Adipocyte (in vitro differentiated cells): ENCODE results near the gene RAP1GAP2.

Source experiments
- DNase-seq: peaks from one replicate; pipeline ENCODE4 v3.0.0-alpha.2; 2015; ENCODE audit warnings: low read depth
- H3K27me3 ChIP-seq: replicated peaks from 2 replicates; pipeline ENCODE4 v1.7.0; 2013; ENCODE audit warnings: mild to moderate bottlenecking, low read length, moderate library complexity; ENCODE audit not compliant: control insufficient read depth, insufficient read depth
- H3K36me3 ChIP-seq: 2 replicates; pipeline ENCODE4 v1.7.0; 2013; ENCODE audit warnings: low read length, mild to moderate bottlenecking, moderate library complexity; ENCODE audit not compliant: control insufficient read depth, insufficient read depth, severe bottlenecking
- H3K4me1 ChIP-seq: 2 replicates; pipeline ENCODE4 v1.7.0; 2013; ENCODE audit warnings: mild to moderate bottlenecking, low read length, moderate library complexity; ENCODE audit not compliant: control insufficient read depth, insufficient read depth
- H3K4me3 ChIP-seq: 2 replicates; pipeline ENCODE4 v1.7.0; 2013; ENCODE audit warnings: mild to moderate bottlenecking, low read length, moderate library complexity
- H3K9ac ChIP-seq: 2 replicates; pipeline ENCODE4 v1.7.0; 2013; ENCODE audit warnings: mild to moderate bottlenecking, low read length, moderate library complexity
- H3K9me3 ChIP-seq: 2 replicates; pipeline ENCODE4 v1.7.0; 2013; ENCODE audit warnings: mild to moderate bottlenecking, low read length, moderate library complexity; ENCODE audit not compliant: control insufficient read depth

Gene RAP1GAP2

GRCh38 chr17:2844416-2844815, 48.2 kb downstream of the RAP1GAP2 start:
- H3K4me1 ChIP-seq, result no peaks in the 10 kb centered on the region
- H3K36me3 ChIP-seq, result no peaks in the 10 kb centered on the region
- DNase-seq, result no peak
- no peak overlapping the region for H3K9ac ChIP-seq
- no peaks in the 10 kb centered on the region for H3K9me3 ChIP-seq
- peaks cover 8% of the 10 kb centered on the region for H3K27me3 ChIP-seq
- no peak overlapping the region for H3K4me3 ChIP-seq

DNA sequence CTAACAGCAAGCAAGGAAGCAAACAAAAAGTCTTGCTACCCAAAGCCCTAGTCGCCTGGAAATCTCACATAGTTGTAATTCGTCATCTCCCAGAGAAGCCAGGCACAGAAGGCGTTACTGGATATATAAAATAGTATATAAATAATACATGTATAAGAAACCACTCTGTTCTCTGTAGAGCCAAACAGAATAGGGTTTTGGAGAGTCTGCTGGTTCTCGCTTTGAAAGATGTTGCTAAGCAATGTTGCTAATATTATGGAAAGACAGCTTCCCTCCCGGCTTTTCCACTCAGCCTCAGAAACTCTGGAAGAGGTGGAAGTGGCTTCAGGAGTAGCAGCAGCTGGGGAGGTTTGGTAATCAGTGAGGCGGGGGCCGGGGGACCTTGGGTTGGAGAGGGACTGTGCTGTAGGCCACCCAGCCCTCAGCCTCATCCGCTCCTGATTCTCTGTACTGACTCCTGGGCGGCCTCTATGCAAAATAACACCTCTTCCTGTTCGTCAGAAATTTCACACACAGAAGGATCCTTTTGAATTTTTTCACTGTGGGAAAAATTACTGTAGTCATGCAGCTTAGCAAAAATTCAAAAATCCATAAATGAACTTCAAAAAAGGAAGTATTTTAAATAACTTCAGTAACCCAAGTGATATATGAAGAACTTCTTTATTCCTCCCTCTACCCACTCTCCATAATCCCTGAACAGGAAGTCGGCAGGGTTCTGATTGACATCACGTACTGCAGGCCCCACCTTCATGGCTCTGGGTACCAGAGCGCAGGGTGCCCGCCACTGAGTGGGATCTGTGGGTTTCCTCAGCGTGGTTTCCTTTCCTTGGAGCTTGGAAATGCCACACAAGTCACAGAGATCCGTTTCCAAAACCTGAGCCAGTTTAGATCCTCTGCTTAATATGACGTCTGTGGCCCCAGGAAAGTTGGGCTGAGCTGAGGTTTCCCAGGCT, 51.4 kb downstream of the RAP1GAP2 start:
- H3K9ac ChIP-seq, result no peak overlapping the region
- H3K4me1 ChIP-seq, result no peaks in the 10 kb centered on the region
- no peak overlapping the region for H3K4me3 ChIP-seq
- peaks cover 4% of the 10 kb centered on the region for H3K27me3 ChIP-seq
- no peaks in the 10 kb centered on the region for H3K36me3 ChIP-seq
- no peak for DNase-seq
- no peaks in the 10 kb centered on the region for H3K9me3 ChIP-seq

DNA sequence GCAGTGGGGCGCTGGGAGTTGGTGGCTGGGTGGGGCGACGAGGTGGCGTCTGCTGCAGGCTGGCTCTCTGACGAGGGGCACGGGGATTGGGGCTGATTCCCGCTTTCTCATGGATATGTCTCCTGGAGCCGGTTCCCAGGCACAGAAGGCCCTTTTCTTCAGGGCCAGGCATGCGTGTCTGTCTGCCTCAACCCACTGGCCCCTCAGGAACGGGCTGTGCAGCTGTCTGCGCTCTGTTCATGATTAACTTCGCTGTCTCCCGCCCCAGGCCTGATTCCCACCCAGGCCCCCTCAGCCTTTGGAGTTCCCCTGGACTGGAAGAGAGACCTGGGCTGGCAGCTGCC, 53.1 kb downstream of the RAP1GAP2 start:
- Histone ChIP-seq H3K4me1 (peaks cover 4% of the 10 kb centered on the region), H3K9ac (no peak overlapping the region), H3K36me3 (no peaks in the 10 kb centered on the region), H3K9me3 (no peaks in the 10 kb centered on the region), H3K4me3 (no peak overlapping the region), H3K27me3 (peaks cover 4% of the 10 kb centered on the region)
- DNase-seq, result no peak

DNA sequence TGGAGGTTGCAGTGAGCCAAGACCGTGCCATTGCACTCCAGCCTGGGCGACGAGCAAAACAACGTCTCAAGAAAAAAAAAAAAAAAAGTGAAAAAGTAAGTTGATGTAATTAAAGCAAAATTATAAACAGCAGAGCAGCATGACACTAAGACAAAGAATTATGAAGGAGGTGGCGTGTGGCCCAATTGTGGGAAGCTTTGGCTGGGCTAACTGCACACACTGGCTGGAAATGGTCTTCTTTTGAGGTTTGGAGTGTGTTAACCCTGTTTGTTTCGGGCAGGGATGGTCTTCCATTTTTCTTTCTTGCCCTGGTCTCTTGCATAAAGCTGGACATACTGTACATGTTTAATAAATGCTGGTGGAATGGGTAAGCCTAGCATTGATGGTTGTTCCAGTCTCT, 54.8 kb downstream of the RAP1GAP2 start:
- Histone ChIP-seq H3K9me3 (no peaks in the 10 kb centered on the region), H3K27me3 (peaks cover 18% of the 10 kb centered on the region), H3K4me3 (no peak overlapping the region), H3K9ac (no peak overlapping the region), H3K36me3 (no peaks in the 10 kb centered on the region), H3K4me1 (peaks cover 8% of the 10 kb centered on the region)
- no peak for DNase-seq

DNA sequence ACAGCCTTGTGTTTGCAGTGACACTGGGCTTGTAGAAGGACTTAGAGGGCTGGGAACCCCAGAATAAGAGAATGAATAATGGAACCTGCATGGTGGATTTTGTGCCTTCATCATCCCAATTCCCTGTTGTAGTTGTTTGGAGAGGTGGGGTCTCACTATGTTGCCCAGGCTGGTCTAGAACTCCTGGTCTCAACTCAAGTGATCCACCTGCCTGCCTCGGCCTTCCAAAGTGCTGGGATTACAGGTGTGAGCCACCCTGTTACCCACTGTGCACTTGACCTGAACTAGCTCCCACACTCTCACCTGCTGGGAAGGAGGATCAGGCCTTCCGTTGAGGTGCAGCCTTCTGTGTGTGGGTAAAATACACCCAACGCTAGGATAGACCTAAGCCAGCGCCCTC, 55.4 kb downstream of the RAP1GAP2 start:
- H3K27me3 ChIP-seq, result peaks cover 24% of the 10 kb centered on the region
- DNase-seq, result no peak
- H3K4me1 ChIP-seq, result peaks cover 8% of the 10 kb centered on the region
- H3K36me3 ChIP-seq, result no peaks in the 10 kb centered on the region
- H3K9me3 ChIP-seq, result no peaks in the 10 kb centered on the region
- H3K4me3 ChIP-seq, result no peak overlapping the region
- H3K9ac ChIP-seq, result no peak overlapping the region

DNA sequence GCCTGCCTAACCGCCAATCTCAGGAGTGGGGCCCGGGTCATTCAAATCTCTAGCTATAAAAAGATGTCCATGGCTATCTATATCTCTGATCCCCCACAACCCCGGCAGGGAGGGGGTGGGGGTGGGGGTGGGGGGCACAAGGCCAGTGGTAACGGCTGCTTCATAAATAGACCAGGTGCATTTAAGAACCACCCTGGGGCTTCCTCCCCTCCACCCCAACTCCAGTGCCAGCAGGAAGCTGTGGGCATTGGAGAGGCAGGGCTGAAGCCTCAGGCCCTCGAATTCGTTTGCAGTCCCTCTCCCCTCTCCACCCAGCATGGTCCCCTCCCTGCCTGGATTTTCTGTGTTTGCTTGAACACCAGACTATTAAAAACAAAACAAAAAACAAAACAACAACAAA, 56.0 kb downstream of the RAP1GAP2 start:
- H3K9ac ChIP-seq, result no peak overlapping the region
- no peaks in the 10 kb centered on the region for H3K36me3 ChIP-seq
- no peak for DNase-seq
- no peaks in the 10 kb centered on the region for H3K9me3 ChIP-seq
- H3K27me3 ChIP-seq, result peaks cover 30% of the 10 kb centered on the region
- H3K4me1 ChIP-seq, result peaks cover 8% of the 10 kb centered on the region
- no peak overlapping the region for H3K4me3 ChIP-seq

GRCh38 chr17:2852729-2853282, 56.6 kb downstream of the RAP1GAP2 start:
- H3K9ac ChIP-seq, result no peak overlapping the region
- H3K27me3 ChIP-seq, result peaks cover 31% of the 10 kb centered on the region
- no peak for DNase-seq

DNA sequence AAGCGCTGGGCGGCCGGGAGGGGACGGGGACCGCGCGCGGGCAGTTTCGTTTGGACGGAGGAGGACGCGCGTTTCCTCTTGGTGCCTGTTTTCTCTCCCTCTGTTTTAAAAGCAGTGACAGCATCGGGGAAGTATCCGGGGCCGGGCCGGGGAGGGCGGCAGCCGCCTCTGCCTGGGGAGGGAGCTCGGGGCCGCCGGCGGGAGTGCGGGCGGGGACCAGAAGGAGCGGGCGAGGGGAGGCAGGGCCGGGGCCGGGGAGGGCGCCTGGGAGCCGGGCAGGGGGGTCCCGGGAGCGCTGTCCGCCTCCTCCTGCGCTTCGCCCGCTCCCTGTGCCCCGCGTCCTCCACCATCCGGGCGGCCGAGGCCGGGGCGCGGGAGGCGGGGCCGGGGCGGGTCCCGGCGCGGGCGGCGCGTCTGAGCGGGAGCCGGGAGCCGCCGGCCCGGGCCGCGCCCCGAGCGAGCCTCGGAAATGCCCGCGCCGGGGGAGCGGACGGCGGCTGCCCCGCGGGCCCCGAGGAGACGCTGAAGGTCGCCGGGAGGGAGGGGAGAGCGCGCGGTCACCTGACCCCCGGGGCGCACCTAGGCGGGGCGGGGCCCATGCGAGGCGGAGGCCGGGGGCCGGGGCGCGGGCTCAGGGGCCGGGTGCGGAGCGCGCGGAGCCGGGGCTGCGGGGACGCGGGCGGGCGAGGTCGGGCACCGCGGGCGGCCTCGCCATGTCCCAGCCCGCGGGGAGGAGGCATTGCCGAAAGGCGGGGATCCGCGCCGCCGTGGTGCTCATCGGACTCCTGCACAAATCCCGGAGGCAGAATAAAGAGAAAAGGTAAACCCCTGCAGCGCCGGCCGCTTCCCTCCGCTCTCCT, 57.3 kb downstream of the RAP1GAP2 start:
- H3K9me3 ChIP-seq, result no peaks in the 10 kb centered on the region
- H3K36me3 ChIP-seq, result no peaks in the 10 kb centered on the region
- H3K27me3 ChIP-seq, result peaks cover 35% of the 10 kb centered on the region
- peak overlapping the region; percentile 75 for H3K4me3 ChIP-seq
- DNase-seq, result peak; percentile 62
- peak overlapping the region; percentile 34 for H3K9ac ChIP-seq
- peaks cover 8% of the 10 kb centered on the region for H3K4me1 ChIP-seq

More at GRCh38 chr17:2852729-2853282, 56.6 kb downstream of the RAP1GAP2 start:
- Histone ChIP-seq H3K36me3 (no peaks in the 10 kb centered on the region), H3K9me3 (no peaks in the 10 kb centered on the region), H3K4me3 (peak overlapping the region; percentile 65), H3K4me1 (peaks cover 8% of the 10 kb centered on the region)

DNA sequence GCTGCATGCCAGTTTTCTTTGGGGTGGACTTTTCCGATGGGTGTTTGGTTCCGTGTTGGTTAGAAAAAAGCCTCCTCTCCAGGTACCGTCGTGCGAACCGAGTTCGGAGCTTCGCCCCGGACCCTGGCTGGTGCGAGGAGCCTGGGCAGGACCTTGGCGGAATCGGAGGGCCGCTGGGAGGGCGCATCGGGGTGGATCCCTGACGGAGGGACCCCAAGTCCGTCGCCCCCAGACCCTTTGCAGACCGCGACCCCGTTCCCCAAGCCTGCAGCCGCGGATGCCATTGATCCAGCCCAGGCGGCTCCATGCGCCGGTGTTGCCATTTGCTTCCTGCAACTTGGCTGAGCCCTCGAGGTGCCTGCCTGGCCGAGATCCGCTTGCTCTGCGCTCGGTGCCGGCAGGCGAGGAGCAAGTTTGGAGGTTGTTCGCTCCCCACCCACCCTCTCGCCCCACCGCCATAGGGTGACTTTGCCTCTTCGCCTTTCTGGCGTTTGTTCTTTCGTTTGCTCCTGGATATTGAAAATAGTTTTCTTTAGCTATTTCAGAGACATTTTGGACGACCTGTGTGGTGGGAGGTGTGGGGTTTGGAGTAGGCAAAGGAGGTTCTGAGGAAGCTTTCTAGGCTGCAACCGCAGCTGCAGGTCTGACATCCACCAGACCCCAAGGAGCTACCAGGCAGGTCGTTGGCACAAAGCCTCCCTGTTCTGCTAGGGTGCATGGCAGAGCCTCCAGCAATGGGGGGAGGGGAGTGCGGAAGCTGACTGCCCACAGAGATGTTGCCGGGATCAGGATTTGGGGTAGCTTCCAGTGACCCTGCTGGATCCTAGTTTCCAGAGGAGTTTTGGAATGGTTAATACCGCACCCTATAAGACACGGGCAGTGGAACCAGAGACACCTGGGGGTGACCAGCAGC, 58.2 kb downstream of the RAP1GAP2 start:
- H3K36me3 ChIP-seq, result no peaks in the 10 kb centered on the region
- H3K9ac ChIP-seq, result peak overlapping the region; percentile 34
- H3K27me3 ChIP-seq, result peaks cover 35% of the 10 kb centered on the region
- H3K4me3 ChIP-seq, result peak overlapping the region; percentile 75
- no peak for DNase-seq
- peaks cover 8% of the 10 kb centered on the region for H3K4me1 ChIP-seq
- H3K9me3 ChIP-seq, result no peaks in the 10 kb centered on the region

DNA sequence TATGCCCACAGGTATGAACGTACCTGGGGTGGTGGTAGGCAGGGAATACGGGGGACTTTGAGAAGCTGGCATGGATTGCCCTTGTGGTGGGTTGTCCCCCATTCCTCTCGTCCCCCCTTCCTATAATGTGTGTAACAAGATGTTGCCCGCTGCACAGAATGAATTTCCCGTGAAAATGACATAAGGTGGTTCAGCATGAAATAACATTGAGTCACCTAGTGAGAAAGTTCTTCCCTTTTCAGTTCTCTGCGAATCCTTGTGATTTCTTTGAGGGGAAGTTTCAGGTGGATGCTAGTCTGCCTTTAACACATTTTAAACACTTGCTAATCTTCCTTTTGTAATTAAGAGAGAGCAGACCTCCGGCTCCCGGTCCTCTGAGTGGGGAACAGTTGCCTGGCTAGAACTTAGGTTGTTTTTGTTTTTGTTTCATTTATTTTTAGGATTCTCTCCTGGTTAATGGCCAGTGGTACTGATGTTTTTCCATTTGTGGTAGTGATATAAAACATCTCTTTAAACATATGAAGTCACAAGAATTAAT, 58.9 kb downstream of the RAP1GAP2 start:
- Histone ChIP-seq H3K27me3 (peaks cover 35% of the 10 kb centered on the region), H3K4me3 (no peak overlapping the region)

More for the DNA sequence above, 58.9 kb downstream of the RAP1GAP2 start:
- peaks cover 8% of the 10 kb centered on the region for H3K4me1 ChIP-seq
- no peaks in the 10 kb centered on the region for H3K9me3 ChIP-seq
- H3K36me3 ChIP-seq, result no peaks in the 10 kb centered on the region
- no peak for DNase-seq
- H3K9ac ChIP-seq, result no peak overlapping the region
